GM12801 (cell line): Measurements from ENCODE around the gene KPNA1.

Source experiments
- CTCF ChIP-seq: IDR thresholded peaks from one replicate; pipeline ENCODE4 v1.5.1; 2011; ENCODE audit warnings: control low read depth; ENCODE audit not compliant: insufficient read length; ENCODE audit errors: extremely low read depth

KPNA1 gene

GRCh38 chr3:122536632-122537001, 21.9 kb upstream of the KPNA1 start:
- no peak for TF ChIP-seq CTCF

GRCh38 chr3:122535964-122536631, 21.4 kb upstream of the KPNA1 start:
- TF ChIP-seq CTCF, result no peak

- TF ChIP-seq CTCF, result no peak
These were observed 19.2 kb upstream of the KPNA1 start for GRCh38 chr3:122533931-122534334.

- no peak for TF ChIP-seq CTCF
These were observed 18.7 kb upstream of the KPNA1 start for GRCh38 chr3:122533480-122533879.

- TF ChIP-seq CTCF, result no peak
These were observed 15.4 kb upstream of the KPNA1 start for GRCh38 chr3:122530164-122530563.

GRCh38 chr3:122523317-122523716, 8.6 kb upstream of the KPNA1 start:
- no peak for TF ChIP-seq CTCF

- TF ChIP-seq CTCF, result no peak
These were observed 6.1 kb upstream of the KPNA1 start for GRCh38 chr3:122520861-122521260.
